ENCODE data around the gene ELOVL3.
"Not testable (repeated sequence)": the region's sequence is repeated elsewhere in the genome, so short reads cannot be mapped to it uniquely, and the experiment has no call there.

Gene ELOVL3

GRCh38 chr10:102225646-102226541 lies at the start of gene ELOVL3:
ELOVL3 (plus strand) TSS chr10:102226299; CDS start chr10:102226549, 250 bp downstream.
- DNase-seq = peak; percentile 69 to 84 (median 74)

GRCh38 chr10:102184606-102185005 lies 41.5 kb upstream of the ELOVL3 start:
- no peak for DNase-seq

- DNase-seq = no peak
These were observed 40.8 kb upstream of the ELOVL3 start for GRCh38 chr10:102185272-102185671.

GRCh38 chr10:102185811-102186527 lies 40.1 kb upstream of the ELOVL3 start:
- DNase-seq = no peak

- DNase-seq = no peak
These were observed 37.7 kb upstream of the ELOVL3 start for GRCh38 chr10:102188298-102188940.

- DNase-seq = peak in 2 of 6 experiments; percentile 12 to 14
These were observed 36.9 kb upstream of the ELOVL3 start for GRCh38 chr10:102188941-102189898.

- DNase-seq = no peak
These were observed 34.1 kb upstream of the ELOVL3 start for GRCh38 chr10:102191956-102192355.

GRCh38 chr10:102195296-102195870 lies 30.7 kb upstream of the ELOVL3 start:
- no peak for DNase-seq

- no peak for DNase-seq
These were observed 29.2 kb upstream of the ELOVL3 start for GRCh38 chr10:102196893-102197292.

- no peak for DNase-seq
These were observed 28.1 kb upstream of the ELOVL3 start for GRCh38 chr10:102198027-102198426.

- no peak for DNase-seq
These were observed 25.1 kb upstream of the ELOVL3 start for GRCh38 chr10:102200751-102201640.

GRCh38 chr10:102202386-102202785 lies 23.7 kb upstream of the ELOVL3 start:
- DNase-seq = no peak

GRCh38 chr10:102208311-102209035 lies 17.6 kb upstream of the ELOVL3 start:
- DNase-seq = no peak

- no peak for DNase-seq
These were observed 14.3 kb upstream of the ELOVL3 start for GRCh38 chr10:102211615-102212299.

- not testable (repeated sequence) for DNase-seq
These were observed 12.5 kb upstream of the ELOVL3 start for GRCh38 chr10:102213599-102213998.

- DNase-seq = no peak
These were observed 6.7 kb upstream of the ELOVL3 start for GRCh38 chr10:102219370-102219769.

GRCh38 chr10:102220612-102221011 lies 5.5 kb upstream of the ELOVL3 start:
- DNase-seq = no peak

GRCh38 chr10:102222797-102223196 lies 3.3 kb upstream of the ELOVL3 start:
- DNase-seq = no peak

GRCh38 chr10:102226542-102226870 lies 407 bp downstream of the ELOVL3 start:
- DNase-seq = no peak

GRCh38 chr10:102227050-102227449 lies 951 bp downstream of the ELOVL3 start:
- no peak for DNase-seq
